Upper lobe of left lung (tissue), 4 donors: ENCODE measurements around the gene PCK2.

Experiments
- POLR2AphosphoS5 ChIP-seq, 2 donors: sonication (generic); formaldehyde crosslinking; IDR thresholded peaks; one replicate each; pipeline ENCODE4 v1.5.1; 2017; ENCODE audit warnings: antibody characterized with exemption in 2 of 2
- TF ChIP-seq, protein P1 (sequence below), 6 experiments: fragments of 450-650 bp in 4 of 6; fragments of 200-600 bp in 2 of 6; sonication (generic) in 2 of 6; IDR thresholded peaks; one replicate each; pipeline ENCODE4 v1.5.1; 2016 to 2019; ENCODE audit warnings: antibody characterized with exemption in 6 of 6

GRCh38 chr14:24070285-24071143 lies 23.6 kb upstream of the PCK2 start:
- no peak for TF ChIP-seq POLR2AphosphoS5 (IDR thresholded peaks at IDR 0.05)
- TF ChIP-seq, protein P1, sequence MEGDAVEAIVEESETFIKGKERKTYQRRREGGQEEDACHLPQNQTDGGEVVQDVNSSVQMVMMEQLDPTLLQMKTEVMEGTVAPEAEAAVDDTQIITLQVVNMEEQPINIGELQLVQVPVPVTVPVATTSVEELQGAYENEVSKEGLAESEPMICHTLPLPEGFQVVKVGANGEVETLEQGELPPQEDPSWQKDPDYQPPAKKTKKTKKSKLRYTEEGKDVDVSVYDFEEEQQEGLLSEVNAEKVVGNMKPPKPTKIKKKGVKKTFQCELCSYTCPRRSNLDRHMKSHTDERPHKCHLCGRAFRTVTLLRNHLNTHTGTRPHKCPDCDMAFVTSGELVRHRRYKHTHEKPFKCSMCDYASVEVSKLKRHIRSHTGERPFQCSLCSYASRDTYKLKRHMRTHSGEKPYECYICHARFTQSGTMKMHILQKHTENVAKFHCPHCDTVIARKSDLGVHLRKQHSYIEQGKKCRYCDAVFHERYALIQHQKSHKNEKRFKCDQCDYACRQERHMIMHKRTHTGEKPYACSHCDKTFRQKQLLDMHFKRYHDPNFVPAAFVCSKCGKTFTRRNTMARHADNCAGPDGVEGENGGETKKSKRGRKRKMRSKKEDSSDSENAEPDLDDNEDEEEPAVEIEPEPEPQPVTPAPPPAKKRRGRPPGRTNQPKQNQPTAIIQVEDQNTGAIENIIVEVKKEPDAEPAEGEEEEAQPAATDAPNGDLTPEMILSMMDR (IDR thresholded peaks at IDR 0.05) = no peak
